SKM-1 treated with dmso at 0.1 percent for 144 hours (cell line): ENCODE data around the gene CCT6B.
"Not testable (repeated sequence)": the region's sequence is repeated elsewhere in the genome, so short reads cannot be mapped to it uniquely, and the experiment has no call there.

Experiments
- DNase-seq: peaks from one replicate; lab custom pipeline; 2025; ENCODE audit not compliant: unreplicated experiment; lab: John Stamatoyannopoulos, UW

The CCT6B gene

DNA sequence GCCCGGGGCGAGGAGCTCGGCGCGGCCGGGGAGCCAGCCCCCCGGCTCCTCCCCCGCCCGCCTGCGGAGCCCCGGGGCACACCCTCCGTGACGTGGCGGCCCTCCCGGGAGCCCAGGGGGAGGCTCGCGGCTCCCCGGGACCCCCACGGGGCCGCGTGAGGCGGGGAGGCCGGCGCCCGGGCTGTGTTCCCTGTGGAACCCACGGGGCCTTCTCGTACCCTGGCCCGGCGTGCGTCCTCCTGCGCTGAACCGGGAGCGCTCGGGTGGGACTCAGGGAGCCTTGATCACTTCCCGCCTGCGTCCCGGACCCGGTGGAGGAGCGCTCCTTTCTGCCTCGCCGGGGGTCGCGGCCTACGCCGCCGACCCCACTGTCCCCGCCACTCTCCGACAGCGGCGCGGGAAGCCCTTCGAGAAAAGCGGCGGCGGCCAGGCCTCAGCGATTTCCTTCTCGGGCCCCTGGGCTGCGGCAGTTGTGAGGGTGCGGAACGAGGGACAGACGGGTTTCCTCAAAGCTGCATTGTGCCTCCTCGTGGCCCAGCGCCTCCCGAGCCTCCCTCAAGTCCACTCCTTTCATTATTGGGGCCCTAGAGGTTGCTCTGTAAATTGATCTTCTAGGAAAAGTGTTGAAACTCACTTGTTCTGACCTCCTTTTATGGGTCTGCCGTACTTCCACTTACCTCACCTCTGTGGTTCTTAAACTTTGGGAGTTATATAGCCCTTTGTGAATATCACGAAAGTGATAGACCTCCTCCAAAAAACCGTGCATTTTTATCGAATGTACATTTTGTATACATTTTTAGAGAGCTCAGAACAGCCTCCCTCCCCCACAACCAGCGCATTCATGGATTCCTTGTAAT is 19.6 kb upstream of the CCT6B start:
- peak; percentile 95 for DNase-seq

DNA sequence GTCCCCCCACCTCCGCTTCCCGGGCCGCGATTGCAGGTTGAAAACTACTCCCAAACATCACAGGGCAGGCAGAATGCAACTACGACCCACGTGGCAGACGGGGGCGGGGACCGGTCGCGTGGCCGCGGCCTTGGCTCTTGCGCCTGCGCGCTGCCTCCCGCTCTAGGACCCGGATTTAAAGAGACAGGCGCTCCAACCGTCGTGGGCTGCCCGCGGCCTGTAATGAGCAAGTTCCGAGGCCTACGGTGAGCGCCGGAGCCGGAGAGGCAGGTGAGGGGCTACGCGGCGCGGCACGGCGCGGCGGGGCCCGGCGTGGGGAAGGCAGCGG is 19.1 kb upstream of the CCT6B start, which contains the start of gene LIG3:
Gene LIG3, plus strand, starts transcription at position 160 of the 328 bp plus-strand sequence. CDS start 2,494 bp downstream, outside the sequence.
- peak; percentile 92 for DNase-seq

DNA sequence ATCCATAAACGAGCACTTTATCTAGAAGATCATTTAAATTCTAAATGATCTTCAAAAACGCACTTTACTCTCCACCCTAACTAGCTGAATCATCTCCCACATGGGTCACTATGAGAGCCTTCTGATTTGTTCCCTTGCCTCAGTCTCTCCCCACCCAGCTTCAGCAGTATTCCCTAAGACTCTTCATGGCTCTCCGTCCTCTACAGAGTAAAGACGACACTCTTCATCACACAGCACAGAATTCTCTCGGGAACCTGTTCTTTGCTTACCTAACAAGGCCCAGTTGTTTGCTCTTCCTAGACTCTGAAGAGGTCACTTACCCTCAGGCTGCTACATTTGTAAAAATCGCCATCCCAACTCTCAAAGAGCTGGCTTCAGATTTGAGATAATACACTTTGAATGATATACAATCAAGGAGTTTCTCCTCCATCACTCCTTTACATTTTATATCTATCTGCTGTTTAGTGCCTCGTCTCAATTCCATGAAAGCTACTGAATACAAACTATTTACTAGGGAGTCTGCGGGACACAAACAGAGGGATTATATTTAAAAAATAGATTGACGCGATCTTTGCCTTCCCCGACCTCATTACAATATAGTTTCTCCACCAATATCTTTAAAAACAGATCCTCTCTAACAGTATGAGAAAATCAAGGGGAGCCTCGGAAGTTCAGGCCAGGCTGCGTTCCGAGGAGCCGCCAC is 18.5 kb upstream of the CCT6B start:
- no peak for DNase-seq

DNA sequence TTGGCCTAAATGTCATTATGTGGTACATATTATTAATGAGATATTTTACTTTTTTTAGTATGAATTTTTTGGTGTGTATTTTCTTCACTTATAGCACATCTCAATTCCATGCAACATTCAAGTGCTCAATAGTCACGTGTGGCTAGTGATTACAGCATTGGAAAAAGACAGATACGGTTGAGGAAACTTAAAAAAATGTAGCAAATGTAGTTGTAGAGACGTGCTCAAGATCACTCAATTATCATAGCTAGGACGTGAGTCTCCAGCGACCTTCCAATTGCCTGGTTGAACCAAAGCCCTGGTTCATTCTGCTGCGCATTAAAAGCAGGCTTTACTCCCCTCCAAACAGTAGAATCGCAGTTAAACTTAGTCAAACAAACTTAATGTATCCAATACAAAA is 17.9 kb upstream of the CCT6B start:
- DNase-seq: no peak

DNA sequence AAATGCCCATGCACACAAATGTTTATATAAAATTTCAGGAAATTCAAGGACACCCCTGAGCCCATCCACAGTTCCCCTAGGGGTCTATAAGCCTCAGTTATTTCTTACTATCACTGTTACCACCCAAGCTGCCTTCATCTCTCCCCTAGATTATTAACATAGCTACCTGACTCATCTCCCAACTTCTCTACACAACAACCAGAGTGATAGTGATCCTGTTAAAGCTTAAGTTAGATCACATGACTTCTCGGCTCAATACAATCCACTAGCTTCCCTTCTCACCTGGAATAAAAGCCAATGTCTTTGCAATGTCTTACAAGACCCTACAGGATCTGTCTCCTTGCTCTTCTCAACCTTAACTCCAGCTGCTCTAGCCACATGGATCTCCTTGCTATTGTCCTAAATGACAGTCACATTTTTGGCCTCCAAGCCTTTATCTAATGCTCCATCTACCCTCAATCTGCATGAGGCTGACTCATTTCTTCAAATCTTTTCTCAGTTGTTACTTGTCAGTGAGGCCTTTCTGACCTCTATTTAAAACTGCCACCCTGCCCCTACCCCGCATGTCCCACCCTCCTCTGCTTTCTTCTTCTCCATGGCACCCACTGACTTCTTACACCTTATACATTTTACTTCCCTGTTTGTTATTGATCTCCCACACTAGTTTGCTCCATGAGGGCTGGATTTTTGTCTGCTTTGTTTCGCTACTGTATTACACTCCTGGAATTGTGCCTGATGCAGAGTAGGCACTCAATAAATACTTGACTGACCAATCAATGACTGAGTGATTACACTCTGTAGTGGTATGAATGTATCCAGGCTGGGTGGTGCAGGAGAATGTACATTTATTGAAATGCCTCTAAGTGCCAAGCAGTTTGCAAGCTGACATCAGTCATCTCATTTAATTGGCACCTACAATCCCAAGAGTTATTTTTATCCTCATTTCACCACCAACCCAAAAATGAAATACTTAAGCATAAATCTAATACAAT is 13.8 kb upstream of the CCT6B start:
- no peak for DNase-seq

DNA sequence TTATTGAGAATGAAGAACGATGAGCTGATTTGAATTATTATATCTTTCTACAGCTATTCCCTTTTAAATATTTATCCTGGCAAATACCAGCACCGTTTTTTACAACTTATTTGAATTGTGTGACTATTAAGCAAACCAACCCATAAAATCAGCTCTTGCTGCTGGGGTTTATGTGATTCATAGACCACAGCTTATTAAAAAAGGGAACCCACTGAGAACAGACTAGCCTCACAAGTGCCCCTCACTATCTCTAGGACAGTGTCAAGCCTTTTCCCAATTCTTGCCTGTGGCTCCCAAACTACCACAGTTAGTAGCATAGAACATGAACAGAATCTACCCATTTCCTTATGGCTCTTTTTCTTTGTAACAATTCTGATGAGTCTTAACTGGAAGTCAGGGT is 12.9 kb upstream of the CCT6B start:
- no peak for DNase-seq

DNA sequence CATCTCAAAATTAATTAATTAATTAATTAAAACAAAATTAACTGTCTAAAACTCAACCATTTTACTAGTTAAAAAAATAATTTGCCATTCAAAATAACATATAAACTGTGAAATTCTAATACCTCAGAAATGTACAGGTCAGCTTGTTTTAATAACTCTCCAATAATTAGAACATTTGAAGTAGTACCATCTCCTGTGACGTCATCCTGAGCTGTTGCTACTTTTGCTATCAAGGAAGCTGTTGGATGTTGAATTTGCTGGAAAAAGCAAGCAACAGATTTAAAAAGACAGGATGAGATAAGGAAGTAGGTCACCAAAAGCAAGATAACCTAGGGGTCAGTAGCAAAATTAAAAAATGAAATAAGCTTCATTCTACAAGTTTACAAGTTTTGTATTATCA is 2.8 kb downstream of the CCT6B start:
- no peak for DNase-seq

DNA sequence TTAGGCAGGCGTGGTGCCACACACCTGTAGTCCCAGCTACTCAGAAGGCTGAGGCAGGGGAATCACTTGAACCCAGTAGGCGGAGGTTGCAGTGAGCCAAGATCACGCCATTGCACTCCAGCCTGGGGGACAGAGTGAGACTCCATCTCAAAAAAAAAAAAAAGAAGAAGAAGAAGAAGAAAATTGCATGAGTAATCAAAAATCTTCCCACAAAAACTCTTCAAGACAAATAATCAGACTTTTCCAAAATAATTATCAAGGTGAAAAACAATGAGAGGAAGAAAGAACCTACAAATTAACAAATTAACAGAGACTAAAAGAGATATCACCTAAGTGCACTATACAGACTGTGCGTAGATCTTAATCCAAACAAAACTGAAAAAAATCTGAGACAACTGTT is 10.5 kb downstream of the CCT6B start:
- not testable (repeated sequence) for DNase-seq

DNA sequence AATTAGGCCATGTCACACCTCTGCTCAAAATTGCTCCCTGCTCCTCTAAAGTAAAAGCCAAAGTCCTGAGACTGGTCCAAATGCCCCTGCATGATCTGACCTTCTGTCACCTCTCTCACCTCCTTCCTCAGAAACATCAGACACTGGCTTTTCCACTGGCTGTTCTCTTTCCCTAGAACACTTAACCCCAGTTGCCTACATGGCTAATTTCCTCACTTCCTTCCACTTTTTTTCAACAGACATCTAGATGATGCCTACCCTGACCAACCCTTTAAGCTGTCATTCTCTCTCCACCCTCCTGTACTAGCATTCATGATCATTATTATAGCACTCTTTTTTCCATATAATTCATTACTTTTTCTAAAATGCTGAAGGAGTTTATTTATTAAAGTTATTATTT is 31.0 kb downstream of the CCT6B start:
- peak; percentile 83 for DNase-seq

DNA sequence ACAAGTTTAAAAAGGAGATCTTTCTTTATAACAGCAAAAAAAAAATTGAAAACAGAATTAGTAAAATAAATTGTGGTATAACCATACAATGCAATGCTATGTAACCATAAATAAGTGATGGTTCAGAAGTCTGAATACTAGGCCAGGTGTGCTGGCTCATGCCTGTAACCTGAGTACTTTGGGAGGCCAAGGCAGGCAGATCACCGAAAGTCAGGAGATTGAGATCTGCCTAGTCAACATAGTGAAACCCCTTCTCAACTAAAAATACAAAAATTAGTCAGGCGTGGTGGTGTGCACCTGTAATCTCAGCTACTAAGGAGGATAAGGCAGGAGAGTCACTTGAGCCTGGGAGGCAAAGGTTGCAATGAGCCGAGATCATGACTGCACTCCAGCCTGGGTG is 34.6 kb downstream of the CCT6B start:
- no peak for DNase-seq

DNA sequence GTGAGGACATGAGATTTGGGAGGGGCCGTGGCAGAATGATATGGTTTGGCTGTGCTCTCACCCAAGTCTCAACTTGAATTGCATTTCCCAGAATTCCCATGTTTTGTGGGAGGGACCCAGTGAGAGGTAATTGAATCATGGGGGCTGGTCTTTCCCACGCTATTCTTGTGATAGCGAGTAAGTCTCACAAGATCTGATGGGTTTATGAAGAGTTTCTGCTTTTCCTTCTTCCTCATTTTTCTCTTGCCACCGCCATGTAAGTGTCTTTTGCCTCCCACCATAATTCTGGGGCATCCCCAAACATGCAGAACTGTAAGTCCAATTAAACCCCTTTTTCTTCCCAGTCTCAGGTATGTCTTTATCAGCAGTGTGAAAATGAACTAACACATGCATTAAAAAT is 40.6 kb downstream of the CCT6B start:
- DNase-seq: no peak

DNA sequence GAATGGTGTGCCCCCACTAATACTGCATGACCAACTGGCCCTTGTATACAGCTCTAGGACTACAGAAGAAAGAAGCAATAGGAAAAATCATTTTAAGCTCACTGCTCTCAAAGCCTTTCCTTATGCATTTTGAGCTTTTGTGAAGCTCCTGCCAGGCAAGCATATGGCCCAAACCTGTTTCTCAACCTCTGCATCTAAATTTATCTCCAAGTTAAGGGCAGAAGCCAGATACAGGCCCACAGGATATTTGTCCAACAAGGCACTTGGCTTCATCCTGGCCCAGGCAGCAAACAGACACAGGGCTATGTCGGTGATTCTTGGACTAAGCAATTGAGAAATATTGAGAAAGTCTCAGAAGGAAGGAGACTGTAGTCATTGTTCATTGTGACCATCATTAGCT is 43.9 kb downstream of the CCT6B start:
- no peak for DNase-seq

DNA sequence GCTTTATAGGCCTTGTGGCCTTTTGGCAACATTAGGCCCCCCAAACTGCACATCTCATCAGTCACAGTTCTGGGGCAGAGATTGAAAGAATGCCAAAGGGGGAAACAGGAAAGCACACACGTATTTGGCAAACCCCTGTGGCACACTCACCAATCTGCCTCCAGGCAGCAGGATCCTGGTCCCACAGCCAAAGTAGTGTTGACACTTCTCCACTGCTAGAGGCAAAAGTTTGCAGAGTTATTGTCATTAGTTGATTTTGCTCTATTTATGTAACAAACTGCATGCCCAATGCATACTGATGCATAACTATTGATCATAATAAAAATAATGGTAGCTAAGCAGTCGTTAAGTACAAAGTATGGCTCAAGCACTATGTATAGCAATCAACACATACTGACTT is 45.1 kb downstream of the CCT6B start:
- DNase-seq: no peak

DNA sequence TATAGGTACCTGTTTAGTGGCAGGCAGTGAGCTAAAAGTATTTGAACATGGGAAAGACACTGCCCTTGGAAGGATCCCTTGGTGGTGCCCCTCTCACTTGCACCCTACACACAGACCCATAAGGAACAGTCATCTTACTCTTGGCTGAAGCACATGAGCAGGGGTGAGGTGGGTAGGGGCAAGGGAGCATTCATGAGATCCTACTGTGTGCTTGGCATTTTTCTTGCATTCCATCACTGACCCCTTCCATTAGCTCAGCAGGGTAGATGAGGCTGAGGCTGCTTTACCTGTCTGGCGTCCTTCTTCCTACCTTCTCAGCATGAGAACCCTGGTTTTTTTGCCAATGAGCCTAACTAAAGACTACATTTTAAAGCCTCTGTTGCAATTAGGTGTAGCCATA is 48.3 kb downstream of the CCT6B start:
- no peak for DNase-seq

DNA sequence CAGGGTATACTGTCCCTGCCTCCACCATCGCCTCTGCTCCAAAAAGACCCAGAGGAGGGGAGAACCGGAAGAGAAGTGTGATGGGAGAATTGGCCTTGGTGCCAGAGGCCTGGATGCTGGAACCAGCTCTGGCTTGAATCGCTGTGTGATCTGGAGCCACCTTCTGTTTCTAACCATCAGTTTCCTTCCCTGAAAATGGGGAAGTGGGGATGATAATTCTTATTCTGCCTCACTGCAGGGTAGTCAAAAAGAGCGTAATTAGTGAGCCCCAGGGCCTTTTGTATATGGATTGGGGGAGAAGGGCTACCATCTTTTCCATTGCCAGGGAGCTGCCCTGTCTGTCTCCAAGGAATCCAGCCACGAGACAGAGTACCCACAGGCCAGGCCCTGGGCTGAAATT is 52.2 kb downstream of the CCT6B start:
- DNase-seq: no peak

DNA sequence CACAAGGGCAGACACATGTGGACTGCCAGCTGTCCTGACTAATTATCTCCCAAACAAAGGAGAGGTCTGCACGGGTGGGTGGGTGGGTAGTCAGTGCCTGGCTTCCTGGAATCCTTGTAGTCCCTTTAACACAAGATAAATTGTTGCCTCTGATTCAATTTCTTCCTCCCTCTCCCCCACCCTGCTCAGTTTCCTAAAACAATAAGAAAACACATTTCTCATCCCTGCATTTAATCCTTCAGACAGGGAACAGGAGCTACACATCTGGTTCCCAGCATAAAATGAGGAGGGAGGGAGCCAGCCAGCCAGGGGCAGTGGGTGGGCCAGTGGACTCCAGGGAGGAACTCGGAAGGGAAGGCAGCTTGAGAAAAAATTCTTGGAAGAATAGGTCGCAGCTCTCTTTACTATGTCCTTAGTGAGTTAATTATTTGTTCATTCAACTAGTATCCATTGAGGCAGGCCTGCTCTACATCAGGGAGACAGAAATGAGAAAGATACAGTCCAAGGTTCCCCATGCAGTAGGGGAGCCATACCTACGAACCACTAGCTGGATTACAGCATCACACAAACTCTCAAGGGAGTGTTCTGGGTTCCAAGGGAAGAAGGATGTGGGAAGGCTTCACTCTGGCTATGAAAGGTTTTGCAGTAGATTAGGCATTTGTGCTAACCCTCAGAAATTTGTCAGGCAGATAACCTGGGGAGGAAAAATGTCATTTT is 58.3 kb downstream of the CCT6B start:
- no peak for DNase-seq

DNA sequence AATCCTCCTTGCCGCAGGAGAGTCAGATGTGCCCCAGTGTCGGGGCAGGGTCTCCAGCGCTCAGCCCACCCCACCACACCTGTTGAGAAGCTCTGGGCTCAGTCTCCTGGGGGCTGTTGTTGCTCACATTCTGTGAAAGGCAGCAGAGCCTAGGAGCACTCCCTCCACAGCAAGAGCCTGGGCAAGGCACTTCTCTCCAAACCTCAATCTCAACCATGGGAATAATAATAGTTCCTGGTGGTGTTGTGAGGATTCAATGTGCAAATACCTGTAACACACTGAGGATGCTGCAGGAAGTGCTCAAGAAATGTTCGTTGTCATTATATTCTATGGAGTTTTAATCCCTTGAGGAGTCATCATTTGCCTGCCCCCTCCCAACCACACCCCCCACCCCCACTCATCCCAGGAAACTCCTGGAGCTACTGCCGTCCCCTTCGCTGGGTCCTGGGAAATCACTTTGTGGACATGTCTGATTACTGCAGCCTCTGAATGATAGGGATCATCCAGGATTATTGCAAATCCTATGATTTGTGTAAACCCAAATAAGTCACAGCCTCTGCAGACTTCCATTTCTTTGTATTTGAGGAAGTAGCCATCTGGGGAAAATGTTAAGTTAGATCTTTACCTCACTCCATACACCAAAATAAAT is 61.5 kb downstream of the CCT6B start:
- no peak for DNase-seq

DNA sequence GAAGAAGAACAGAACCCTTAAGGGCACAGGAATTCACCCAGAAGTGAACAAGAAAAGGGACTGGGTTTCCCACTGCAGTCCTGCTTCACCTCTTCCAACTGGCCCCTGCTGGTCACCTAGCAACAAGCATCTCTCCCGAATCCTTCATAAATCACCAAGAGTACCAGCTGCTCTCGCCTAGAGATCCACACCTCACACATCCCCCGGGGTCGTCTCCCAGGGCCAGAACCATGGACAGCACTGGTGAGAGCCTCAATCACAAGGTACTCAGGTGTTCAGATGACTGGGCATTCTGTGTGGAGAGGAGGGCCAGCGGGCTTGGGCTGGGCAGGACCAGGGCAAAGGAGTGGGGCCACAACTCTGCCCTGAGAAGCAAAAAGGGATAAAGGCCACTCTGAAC is 65.9 kb downstream of the CCT6B start:
- DNase-seq: no peak

DNA sequence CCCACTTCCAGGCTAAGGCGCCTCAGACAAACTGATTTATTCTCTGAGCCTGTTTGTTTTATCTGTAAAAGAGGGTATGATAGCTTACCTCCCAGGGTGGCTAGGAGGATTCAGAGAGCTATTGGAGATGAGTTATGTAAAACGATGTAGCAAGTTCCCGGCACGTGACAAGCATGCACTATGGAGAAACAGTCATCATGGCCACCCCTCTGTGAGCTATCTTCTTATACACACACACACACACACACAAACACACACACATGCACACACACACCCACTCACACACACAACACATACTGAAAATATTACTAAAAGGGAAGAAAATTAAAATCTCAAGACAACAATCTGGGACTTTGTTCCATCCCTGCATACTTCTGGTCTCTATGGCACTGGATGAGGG is 66.3 kb downstream of the CCT6B start:
- DNase-seq: no peak
